ENCODE results near the gene RABGGTA. TPM values are rescaled to one million over a fixed set of nuclear protein-coding genes. Genes with fewer than 3 reads are reported as not detected.
"Not testable (repeated sequence)": the region's sequence is repeated elsewhere in the genome, so short reads cannot be mapped to it uniquely, and the experiment has no call there.

The RABGGTA gene
- total RNA-seq, 1 donor from 2014 or later: 25.9 TPM

DNA sequence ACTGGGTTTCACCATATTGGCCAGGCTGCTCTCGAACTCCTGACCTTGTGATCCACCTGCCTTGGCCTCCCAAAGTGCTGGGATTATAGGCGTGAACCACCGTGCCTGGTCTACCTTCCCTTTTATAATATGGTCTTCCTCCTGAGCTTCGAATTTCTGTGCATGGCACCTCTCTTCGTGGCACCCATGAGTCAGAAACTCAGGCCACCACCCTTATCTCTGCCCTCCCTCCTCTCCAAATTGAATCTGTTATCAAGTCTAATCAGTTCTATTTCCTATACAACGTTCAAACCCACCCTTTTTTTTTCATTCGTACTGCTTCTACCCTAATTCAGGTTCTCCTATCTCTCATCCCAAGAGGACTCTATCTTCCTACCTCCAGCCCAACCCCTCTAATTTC lies 24.0 kb downstream of the RABGGTA start:
- TF ChIP-seq, protein P1, sequence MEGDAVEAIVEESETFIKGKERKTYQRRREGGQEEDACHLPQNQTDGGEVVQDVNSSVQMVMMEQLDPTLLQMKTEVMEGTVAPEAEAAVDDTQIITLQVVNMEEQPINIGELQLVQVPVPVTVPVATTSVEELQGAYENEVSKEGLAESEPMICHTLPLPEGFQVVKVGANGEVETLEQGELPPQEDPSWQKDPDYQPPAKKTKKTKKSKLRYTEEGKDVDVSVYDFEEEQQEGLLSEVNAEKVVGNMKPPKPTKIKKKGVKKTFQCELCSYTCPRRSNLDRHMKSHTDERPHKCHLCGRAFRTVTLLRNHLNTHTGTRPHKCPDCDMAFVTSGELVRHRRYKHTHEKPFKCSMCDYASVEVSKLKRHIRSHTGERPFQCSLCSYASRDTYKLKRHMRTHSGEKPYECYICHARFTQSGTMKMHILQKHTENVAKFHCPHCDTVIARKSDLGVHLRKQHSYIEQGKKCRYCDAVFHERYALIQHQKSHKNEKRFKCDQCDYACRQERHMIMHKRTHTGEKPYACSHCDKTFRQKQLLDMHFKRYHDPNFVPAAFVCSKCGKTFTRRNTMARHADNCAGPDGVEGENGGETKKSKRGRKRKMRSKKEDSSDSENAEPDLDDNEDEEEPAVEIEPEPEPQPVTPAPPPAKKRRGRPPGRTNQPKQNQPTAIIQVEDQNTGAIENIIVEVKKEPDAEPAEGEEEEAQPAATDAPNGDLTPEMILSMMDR (IDR thresholded peaks at IDR 0.05; ENCODE audit: unreplicated experiment): no peak
- Mint-ChIP-seq H3K27ac (no peak overlapping the region), H3K4me3 (ENCODE audit: low read depth) (no peak overlapping the region), H3K4me1 (ENCODE audit: low read depth) (peaks cover 8% of the 10 kb centered on the region), H3K27me3 (no peaks in the 10 kb centered on the region), H3K36me3 (ENCODE audit: insufficient read depth) (no peaks in the 10 kb centered on the region), H3K9me3 (ENCODE audit: low read depth) (no peaks in the 10 kb centered on the region)
- no peak for DNase-seq (ENCODE audit: low spot score, unreplicated experiment)

DNA sequence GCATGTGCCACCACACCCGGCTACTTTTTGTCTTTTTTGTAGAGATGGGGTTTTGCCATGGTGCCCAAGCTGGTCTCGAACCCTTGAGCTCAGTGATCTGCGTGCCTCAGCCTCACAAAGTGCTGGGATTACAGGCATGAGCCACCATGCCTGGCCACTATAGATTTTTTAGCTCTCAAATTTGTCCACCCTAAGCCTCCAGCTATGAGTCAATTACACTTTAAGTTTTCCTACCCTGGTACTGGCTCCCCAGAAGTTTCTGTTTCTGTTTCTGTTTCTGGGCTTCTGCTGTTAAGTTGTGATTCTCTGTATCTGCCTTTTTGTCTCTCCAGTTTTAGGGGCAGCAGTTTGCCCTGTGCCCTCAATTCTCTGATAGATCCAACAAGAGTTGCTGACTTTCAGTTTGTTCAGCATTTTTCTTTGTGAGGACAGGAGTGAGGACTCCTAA lies 24.6 kb downstream of the RABGGTA start:
- Mint-ChIP-seq H3K4me3 (ENCODE audit: low read depth) (no peak overlapping the region), H3K27me3 (no peaks in the 10 kb centered on the region), H3K9me3 (ENCODE audit: low read depth) (no peaks in the 10 kb centered on the region), H3K36me3 (ENCODE audit: insufficient read depth) (no peaks in the 10 kb centered on the region), H3K27ac (no peak overlapping the region), H3K4me1 (ENCODE audit: low read depth) (peaks cover 9% of the 10 kb centered on the region)
- TF ChIP-seq, protein P1 (IDR thresholded peaks at IDR 0.05; ENCODE audit: unreplicated experiment): no peak
- DNase-seq (ENCODE audit: low spot score, unreplicated experiment): no peak

DNA sequence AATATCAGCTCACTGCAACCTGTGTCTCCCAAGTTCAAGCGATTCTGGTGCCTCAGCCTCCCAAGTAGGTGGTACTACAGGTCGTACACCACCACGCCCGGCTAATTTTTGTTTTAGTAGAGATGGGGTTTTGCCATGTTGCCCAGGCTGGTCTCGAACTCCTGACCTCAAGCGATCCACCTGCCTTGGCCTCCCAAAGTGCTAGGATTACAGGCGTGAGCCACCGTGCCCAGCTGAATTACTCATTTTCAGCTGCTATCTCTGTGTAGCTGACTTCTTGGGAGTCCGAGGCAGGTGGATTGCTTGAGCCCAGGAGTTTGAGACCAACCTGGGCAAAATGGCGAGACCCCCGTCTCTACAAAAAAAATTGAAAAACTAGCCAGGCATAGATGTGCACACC lies 26.0 kb downstream of the RABGGTA start:
- DNase-seq (ENCODE audit: low spot score, unreplicated experiment); H3K4me3 Mint-ChIP-seq (ENCODE audit: low read depth); H3K9me3 Mint-ChIP-seq (ENCODE audit: low read depth); H3K4me1 Mint-ChIP-seq (ENCODE audit: low read depth); H3K27ac Mint-ChIP-seq; H3K36me3 Mint-ChIP-seq (ENCODE audit: insufficient read depth); H3K27me3 Mint-ChIP-seq: not testable (repeated sequence)

DNA sequence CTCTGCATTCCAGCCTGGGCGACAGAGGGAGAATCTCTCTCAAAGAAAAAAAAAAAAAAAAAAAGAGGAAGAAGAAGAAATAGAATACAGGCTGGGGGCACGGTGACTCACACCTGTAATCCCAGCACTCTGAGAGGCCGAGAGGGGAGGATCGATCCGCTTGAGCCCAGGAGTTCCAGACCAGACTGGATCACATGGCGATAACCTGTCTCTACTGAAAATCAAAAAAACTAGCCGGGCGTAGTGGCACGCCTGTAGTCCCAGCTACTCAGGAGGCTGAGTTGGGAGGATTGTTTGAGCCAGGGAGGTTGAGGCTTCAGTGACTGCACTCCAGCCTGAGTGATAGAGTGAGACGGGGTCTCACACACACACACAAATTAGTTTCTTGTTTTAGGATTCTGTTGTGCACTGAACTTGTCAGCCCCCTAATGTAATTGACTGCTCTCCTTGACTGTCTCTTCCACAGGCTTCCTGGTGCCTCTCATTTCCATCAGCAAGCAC lies 28.0 kb downstream of the RABGGTA start:
- H3K4me3 Mint-ChIP-seq (ENCODE audit: low read depth): peak overlapping the region; percentile 97
- DNase-seq (ENCODE audit: low spot score, unreplicated experiment): no peak
- no peaks in the 10 kb centered on the region for H3K27me3 Mint-ChIP-seq
- H3K27ac Mint-ChIP-seq: peak overlapping the region; percentile 99
- TF ChIP-seq, protein P1 (IDR thresholded peaks at IDR 0.05; ENCODE audit: unreplicated experiment): no peak
- peaks cover 11% of the 10 kb centered on the region for H3K4me1 Mint-ChIP-seq (ENCODE audit: low read depth)
- peaks cover 4% of the 10 kb centered on the region for H3K36me3 Mint-ChIP-seq (ENCODE audit: insufficient read depth)
- H3K9me3 Mint-ChIP-seq (ENCODE audit: low read depth): no peaks in the 10 kb centered on the region

DNA sequence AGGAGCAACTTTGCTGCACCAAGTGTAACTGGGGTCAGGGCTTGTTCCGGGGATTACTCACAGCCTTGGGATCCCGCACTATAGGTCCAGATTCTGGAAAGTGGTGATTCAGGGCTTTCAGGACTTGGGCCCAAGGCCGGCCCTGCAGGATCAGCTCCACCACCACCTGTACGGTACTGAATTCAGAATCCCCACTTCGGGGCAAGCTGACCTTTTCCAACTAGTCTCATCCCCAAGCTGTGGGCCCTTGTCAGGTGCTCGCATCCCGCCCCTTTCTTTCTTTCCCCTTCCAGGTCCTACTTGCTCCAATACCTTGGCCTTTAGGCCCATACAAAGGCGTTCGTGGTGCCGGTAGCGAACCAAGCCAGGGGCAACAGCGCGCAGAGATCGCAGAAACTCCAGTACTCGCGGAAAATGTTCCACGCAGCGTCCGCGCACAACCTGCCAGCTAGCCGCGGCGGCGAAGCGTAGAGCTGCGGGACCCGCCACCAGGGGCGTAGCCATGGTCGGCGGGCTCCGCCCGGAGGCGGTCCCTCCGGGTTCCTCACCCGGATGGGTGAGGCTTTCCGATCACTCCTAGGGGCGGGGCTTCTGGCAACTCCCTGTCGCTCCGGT lies 29.5 kb downstream of the RABGGTA start:
- H3K36me3 Mint-ChIP-seq (ENCODE audit: insufficient read depth): peaks cover 18% of the 10 kb centered on the region
- no peaks in the 10 kb centered on the region for H3K9me3 Mint-ChIP-seq (ENCODE audit: low read depth)
- peak overlapping the region; percentile 97 for H3K4me3 Mint-ChIP-seq (ENCODE audit: low read depth)
- H3K27me3 Mint-ChIP-seq: no peaks in the 10 kb centered on the region
- DNase-seq (ENCODE audit: low spot score, unreplicated experiment): peak; percentile 76
- TF ChIP-seq, protein P1 (IDR thresholded peaks at IDR 0.05; ENCODE audit: unreplicated experiment): peak; percentile 64
- H3K27ac Mint-ChIP-seq: peak overlapping the region; percentile 99
- peaks cover 11% of the 10 kb centered on the region for H3K4me1 Mint-ChIP-seq (ENCODE audit: low read depth)

Data from progenitor cell of endocrine pancreas (in vitro differentiated cells).